ENCODE measurements around the gene CYP3A5. TPM values are rescaled to one million over a fixed set of nuclear protein-coding genes. Genes with fewer than 3 reads are reported as not detected.

CYP3A5 gene
- total and polyA plus RNA-seq, 10 of the 15 experiments (the other 5 are each of a cell fraction or from before 2014, with no cell fraction given) = 0.05 to 1.3 (median 0.09) TPM; not detected in 2

DNA sequence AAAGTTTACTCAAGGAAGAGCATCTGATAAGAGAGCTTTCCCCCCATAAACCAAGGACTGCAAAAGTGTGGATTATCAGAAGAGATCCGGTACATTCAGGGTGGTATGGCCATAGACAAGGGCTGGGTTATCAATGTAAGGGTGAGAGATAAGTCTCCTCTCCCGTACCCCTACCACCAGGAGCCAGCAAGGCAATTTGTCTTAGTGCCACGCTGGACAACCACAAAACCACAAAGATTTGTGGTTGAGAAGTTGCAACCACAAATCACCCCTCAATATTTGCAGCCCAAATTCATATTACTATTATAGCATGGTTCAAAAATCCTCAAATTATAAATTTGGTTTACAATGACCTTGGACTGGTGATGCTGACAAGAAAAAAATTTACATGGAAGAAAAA lies 65.3 kb downstream of the CYP3A5 start:
- RAD21 ChIA-PET (ENCODE audit: unreplicated experiment) = no interaction called here
- in situ Hi-C loops (cut with MboI) = no loop called here
- DNase-seq (ENCODE audit: low read depth, low spot score) = no peak
- Histone ChIP-seq H3K27ac (ENCODE audit: control insufficient read depth, insufficient read depth) (no peak overlapping the region), H3K9ac (ENCODE audit: control insufficient read depth, insufficient read depth, low read length) (no peak overlapping the region), H2AFZ (ENCODE audit: control insufficient read depth, low read depth, low read length) (no peak overlapping the region), H3K4me3 (no peak overlapping the region), H3K36me3 (ENCODE audit: control insufficient read depth in 2 of 2, insufficient read depth in 2 of 2, low read length in 1 of 2) (peaks cover 0 to 9% of the 10 kb centered on the region in 2 experiments; a peak in 3 of 4 replicates), H3K79me2 (ENCODE audit: control insufficient read depth, insufficient read depth, low read length) (peaks cover 18% of the 10 kb centered on the region), H3K27me3 (replicated peaks in 1 of 2; ENCODE audit: control insufficient read depth in 2 of 2, insufficient read depth in 2 of 2, low read length in 1 of 2) (peaks cover 0 to 2% of the 10 kb centered on the region in 2 experiments; a peak in 1 of 4 replicates), H3K4me1 (ENCODE audit: control insufficient read depth, insufficient read depth, low read length) (peaks cover 2% of the 10 kb centered on the region; the same call in 1 of the 2 replicates), H3K4me2 (ENCODE audit: control insufficient read depth, insufficient read depth) (no peak overlapping the region), H3K9me3 (replicated peaks; ENCODE audit: control insufficient read depth, insufficient read depth, low read length) (peaks cover 2% of the 10 kb centered on the region; the same call in 1 of the 3 replicates), H4K20me1 (ENCODE audit: control insufficient read depth, insufficient read depth) (no peaks in the 10 kb centered on the region)
- no peak for ATAC-seq
- no TSS peak for BruUV-seq (replicated peaks)
- SMC1A ChIA-PET (ENCODE audit: uncharacterized antibody, unreplicated experiment) = no interaction called here
- CTCF ChIA-PET = no interaction called here
- POLR2A ChIA-PET = no interaction called here
- no peak for FAIRE-seq
- intact Hi-C loops (cut with micrococcal nuclease; ENCODE audit: unreplicated experiment) = loop anchor here (10.0 kb wide), 1 partner anchor 150 kb away; the partner anchor contains the start of gene ATP5MF
- TF ChIP-seq, protein P1, sequence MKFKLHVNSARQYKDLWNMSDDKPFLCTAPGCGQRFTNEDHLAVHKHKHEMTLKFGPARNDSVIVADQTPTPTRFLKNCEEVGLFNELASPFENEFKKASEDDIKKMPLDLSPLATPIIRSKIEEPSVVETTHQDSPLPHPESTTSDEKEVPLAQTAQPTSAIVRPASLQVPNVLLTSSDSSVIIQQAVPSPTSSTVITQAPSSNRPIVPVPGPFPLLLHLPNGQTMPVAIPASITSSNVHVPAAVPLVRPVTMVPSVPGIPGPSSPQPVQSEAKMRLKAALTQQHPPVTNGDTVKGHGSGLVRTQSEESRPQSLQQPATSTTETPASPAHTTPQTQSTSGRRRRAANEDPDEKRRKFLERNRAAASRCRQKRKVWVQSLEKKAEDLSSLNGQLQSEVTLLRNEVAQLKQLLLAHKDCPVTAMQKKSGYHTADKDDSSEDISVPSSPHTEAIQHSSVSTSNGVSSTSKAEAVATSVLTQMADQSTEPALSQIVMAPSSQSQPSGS (IDR thresholded peaks at IDR 0.05; ENCODE audit: low read length) = no peak
- TF ChIP-seq, protein P2, sequence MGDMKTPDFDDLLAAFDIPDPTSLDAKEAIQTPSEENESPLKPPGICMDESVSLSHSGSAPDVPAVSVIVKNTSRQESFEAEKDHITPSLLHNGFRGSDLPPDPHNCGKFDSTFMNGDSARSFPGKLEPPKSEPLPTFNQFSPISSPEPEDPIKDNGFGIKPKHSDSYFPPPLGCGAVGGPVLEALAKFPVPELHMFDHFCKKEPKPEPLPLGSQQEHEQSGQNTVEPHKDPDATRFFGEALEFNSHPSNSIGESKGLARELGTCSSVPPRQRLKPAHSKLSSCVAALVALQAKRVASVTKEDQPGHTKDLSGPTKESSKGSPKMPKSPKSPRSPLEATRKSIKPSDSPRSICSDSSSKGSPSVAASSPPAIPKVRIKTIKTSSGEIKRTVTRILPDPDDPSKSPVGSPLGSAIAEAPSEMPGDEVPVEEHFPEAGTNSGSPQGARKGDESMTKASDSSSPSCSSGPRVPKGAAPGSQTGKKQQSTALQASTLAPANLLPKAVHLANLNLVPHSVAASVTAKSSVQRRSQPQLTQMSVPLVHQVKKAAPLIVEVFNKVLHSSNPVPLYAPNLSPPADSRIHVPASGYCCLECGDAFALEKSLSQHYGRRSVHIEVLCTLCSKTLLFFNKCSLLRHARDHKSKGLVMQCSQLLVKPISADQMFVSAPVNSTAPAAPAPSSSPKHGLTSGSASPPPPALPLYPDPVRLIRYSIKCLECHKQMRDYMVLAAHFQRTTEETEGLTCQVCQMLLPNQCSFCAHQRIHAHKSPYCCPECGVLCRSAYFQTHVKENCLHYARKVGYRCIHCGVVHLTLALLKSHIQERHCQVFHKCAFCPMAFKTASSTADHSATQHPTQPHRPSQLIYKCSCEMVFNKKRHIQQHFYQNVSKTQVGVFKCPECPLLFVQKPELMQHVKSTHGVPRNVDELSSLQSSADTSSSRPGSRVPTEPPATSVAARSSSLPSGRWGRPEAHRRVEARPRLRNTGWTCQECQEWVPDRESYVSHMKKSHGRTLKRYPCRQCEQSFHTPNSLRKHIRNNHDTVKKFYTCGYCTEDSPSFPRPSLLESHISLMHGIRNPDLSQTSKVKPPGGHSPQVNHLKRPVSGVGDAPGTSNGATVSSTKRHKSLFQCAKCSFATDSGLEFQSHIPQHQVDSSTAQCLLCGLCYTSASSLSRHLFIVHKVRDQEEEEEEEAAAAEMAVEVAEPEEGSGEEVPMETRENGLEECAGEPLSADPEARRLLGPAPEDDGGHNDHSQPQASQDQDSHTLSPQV (IDR thresholded peaks at IDR 0.05) = no peak
- TF ChIP-seq RUNX3 (IDR thresholded peaks at IDR 0.05; ENCODE audit: low read length) (peak; percentile 52; the same call in 1 of the 2 replicates), TCF12 (IDR thresholded peaks at IDR 0.05; ENCODE audit: low read depth, low read length) (no peak), FOS (IDR thresholded peaks at IDR 0.05; ENCODE audit: borderline replicate concordance, extremely low read depth, insufficient read length) (no peak), IKZF2 (IDR thresholded peaks at IDR 0.05) (no peak)
- TF ChIP-seq, protein P3, sequence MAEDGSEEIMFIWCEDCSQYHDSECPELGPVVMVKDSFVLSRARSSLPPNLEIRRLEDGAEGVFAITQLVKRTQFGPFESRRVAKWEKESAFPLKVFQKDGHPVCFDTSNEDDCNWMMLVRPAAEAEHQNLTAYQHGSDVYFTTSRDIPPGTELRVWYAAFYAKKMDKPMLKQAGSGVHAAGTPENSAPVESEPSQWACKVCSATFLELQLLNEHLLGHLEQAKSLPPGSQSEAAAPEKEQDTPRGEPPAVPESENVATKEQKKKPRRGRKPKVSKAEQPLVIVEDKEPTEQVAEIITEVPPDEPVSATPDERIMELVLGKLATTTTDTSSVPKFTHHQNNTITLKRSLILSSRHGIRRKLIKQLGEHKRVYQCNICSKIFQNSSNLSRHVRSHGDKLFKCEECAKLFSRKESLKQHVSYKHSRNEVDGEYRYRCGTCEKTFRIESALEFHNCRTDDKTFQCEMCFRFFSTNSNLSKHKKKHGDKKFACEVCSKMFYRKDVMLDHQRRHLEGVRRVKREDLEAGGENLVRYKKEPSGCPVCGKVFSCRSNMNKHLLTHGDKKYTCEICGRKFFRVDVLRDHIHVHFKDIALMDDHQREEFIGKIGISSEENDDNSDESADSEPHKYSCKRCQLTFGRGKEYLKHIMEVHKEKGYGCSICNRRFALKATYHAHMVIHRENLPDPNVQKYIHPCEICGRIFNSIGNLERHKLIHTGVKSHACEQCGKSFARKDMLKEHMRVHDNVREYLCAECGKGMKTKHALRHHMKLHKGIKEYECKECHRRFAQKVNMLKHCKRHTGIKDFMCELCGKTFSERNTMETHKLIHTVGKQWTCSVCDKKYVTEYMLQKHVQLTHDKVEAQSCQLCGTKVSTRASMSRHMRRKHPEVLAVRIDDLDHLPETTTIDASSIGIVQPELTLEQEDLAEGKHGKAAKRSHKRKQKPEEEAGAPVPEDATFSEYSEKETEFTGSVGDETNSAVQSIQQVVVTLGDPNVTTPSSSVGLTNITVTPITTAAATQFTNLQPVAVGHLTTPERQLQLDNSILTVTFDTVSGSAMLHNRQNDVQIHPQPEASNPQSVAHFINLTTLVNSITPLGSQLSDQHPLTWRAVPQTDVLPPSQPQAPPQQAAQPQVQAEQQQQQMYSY (CRISPR knock-in tag; IDR thresholded peaks at IDR 0.05) = no peak
- 54% methylated on average over 3 of the region's 3 CpGs for WGBS (ENCODE audit: insufficient coverage, insufficient replicate concordance, low lambda C conversion rate, missing lambda C conversion rate)
